Measurements from ENCODE around the gene RAPGEF6.
"Not testable (repeated sequence)": the region's sequence is repeated elsewhere in the genome, so short reads cannot be mapped to it uniquely, and the experiment has no call there.

Gene RAPGEF6

DNA sequence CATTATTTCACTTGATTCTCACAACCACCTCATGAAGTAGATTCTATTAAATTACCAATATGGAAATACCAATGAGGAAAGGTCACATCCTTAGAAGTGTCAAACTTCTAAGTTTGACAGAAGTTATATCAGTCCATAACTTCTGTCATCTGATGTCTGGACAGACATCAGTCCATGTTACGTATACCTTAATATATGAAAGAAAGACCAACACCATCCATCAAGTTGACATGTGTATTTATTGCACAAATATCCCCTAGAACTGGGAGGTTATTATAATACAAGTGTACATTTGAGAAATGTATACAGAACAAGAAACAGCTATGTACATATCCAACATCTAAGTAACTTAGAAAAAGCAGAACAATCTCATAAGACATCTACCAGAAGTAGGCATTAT is 6.5 kb upstream of the RAPGEF6 start:
- no peak for DNase-seq

DNA sequence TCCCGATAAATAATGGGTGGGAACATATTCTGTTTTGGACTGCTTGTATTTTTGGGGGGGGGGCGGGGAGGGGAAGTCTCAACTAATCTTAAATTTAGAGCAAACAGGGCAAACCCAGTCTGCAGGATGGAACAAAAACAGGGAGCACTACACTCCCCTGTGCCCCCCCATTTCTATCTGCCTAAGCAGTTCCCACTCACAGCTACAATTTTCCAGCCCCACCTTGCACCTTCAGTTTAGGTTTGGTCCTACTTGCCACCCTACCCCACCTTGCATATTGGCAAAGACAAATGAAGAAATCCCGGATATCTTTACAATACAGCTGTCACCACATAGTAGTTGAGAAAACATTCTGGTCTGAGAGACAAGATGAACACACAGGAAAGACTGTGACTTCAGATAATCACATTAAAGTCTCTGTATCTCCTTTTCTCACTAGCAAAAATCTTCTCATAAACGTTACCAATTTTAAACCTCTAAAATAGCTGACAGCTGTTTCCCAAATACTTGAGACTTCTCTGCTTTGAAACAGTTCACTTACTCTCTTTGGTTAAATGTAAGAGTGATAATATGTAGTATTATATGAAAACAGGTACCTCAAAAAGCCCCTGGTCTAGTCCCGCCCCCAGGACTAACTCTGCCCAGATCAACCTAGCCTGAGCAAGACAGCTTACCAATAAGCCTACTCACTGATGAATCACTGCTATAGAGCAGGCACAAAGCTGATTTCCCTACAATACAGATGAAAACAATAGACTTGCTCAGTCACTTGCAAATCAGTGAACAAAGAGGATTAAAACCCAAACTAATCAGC is 5.2 kb upstream of the RAPGEF6 start:
- DNase-seq, result no peak

DNA sequence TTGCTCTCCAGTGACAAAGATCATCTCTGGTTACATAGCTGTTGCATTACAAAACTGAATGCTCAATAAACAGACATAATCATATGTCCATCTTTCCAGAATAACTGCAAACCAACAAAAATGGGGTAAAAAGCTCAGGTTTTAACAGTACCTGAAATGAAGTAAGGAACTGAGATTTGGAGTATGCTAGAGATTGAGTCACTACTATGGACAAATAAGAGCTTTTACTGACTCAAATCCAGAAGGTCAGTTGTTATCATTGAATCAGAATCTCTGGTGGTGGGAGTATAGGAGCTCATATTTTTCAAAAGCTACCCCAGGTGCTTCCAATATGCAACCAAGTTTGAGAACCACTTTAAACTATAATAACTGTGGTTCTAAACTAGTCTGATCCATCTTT is 4.1 kb upstream of the RAPGEF6 start:
- DNase-seq, result no peak

DNA sequence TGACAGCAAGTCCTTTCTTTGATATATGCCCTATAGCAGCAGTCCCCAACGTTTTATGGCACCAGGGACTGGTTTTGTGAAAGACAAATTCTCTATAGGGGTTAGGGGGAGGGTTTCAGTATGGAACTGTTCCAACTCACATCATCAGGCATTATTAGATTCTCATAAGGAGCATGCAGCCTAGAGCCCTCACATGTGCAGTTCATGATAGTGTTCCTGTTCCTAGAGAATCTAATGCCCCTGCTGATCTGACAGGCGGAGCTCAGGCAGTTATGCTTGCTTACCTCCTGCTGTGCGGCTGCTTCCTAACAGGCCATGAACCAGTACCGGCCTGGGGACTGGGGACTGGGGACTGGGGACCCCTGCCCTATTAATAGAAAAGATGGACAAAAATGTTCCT is 2.7 kb upstream of the RAPGEF6 start:
- no peak for DNase-seq

DNA sequence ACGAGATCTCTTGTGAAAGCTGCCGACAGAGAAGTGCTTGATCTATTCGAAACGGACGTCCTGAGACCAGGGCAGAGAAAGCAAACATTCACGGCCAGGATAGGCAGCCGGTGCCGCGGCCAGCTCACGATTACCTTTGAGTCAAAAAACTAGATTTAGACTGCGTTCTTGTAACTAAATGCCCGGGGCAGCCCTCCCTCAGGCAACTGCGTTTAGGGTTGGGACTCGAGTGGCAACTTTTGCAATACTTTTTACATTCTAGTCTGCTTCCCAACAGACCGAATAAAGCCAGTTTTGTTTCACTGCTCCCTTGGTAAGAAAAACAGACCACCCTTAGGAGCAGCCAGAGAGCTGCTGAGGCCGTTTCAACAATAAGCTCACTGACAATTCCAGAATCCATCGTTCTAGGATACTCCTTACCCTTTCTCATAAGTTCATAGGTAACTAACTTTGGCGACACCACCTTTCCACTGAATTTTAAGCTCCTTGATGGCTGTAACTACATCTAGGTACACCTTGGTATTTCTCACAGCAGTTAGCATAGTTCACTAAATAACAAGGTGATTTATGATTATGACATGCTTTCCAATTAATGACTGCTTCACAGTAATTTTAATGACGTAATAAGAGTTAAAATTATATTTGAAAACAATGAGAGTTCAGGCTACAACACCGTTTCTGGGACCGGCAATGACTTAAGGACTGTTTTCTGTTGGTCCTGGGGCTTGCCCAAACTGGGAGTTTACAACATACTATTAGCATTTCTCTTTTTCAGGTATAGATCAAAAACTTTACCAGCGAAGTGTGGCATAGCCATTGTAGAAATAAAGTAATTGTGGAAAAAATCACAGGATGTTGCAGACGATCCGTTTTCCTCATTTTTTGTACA is 899 bp upstream of the RAPGEF6 start:
- peak; percentile 38 for DNase-seq

DNA sequence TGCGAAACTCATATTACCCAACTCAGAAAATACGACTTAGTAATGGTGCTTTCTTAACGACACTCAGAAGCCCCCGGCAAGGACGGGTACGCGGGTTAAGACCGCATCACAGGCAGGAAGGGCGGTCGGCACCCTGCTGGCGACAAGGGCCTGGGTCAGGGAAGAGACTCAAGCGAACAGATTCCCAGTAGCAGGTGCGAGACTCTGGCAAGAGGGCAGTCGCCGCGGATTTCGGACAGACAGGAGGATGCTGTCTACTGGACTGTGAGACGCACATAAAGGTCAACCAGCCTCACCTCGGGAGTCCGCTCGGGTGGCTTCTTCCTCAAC is 398 bp downstream of the RAPGEF6 start:
- peak; percentile 63 for DNase-seq

DNA sequence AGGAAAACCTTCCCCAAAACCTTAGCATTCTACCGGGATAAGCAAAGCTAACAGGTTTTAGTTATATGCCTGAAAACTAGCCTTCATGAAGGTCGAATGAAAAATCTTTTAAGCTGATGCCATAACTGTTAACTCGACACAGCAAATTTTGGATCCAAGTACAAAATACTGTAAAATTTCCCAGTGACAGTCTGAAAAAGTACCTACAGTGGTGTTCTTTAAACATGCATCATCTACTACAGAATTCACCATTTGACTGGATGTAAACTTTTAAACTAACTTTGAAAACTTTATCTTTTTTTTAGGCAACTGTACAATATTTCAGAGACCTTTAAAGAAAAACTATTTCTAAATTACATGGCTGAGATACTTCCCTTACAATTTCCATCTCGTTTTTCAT is 791 bp downstream of the RAPGEF6 start:
- peak; percentile 6 for DNase-seq

DNA sequence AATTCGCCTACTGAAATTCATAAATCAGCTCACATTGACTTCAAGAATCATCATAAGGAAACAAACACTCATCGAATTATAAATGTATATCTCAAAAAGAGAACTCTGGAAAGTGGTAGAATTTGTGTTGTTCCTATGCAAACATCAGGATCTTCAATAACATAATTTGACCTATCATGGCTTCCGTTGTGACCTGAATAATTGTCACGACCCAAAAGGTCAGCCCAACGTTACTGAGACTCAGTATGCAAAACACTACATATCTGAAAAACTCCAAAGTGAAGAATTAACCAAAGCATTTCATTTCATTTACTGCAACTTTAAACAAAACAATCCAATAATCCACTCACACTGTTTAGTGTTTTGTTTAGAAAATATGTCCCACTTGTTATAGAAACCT is 1.2 kb downstream of the RAPGEF6 start:
- peak; percentile 7 for DNase-seq

DNA sequence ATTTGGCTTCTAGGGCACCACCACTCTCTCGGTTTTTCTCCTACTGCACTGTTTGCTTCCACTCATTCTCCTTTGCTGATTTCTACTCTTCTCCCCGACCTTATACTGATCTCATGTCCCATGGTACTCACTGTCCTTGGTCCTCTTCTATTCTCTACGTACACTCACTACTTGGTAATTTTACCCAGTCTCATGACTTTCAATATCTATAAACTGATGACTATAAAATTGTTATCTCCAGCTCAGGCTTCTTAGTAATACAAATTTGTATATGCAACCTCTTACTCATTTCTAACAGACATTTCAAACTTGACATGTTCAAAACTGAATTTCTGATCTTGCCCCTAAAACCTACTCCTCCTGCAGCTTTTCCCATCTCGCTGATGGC is 4.1 kb downstream of the RAPGEF6 start:
- no peak for DNase-seq

DNA sequence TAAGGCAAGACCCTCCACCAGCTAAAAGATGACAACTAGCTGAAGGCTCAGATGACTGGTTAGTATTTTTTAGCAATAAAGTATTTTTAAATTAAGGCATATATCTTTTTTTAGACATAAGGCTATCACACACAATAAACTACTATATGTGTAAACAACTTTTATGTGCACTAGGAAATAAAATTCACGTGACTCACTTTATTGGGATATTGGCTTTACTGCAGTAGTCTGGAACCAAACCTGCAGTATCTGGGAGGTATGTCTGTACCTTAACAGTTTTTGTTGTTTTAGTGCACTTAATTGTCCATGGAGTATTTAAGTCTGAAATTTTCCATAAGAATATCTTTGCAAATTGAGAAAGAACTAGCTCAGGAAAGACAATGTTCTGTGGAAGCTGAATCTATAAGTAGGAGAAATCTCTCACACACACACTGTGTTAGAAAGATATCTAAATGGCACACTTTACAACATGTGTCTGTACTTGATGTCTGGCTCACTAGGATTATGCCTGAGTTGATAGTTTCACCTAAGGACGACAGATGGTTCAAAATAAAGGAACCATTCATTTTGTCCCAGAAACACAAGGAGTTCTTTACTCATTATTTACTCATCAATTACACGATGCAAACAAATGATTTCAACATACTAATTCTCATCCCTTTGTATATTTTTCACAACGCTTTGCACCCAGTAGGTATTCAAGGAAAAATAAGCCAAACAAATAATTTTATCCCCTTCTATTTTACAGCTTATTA is 4.6 kb downstream of the RAPGEF6 start:
- peak; percentile 21 for DNase-seq

DNA sequence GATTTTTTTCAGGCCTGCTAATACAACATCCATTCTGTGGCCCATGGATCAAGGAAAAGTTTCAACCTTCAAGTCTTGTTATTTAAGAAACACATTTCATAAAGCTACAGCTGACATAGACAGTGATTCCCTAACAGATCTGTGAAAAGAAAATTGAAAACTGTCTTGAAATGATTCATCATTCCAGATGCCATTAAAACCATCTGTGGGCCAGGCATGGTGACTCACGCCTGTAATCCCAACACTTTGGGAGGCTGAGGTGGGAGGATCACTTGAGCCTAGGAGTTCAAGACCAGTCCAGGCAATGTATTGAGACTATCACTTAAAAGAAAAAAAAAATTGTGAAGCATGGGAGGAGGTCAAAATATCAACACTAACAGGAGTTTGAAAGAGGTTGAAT is 6.0 kb downstream of the RAPGEF6 start:
- DNase-seq, result peak; percentile 40

DNA sequence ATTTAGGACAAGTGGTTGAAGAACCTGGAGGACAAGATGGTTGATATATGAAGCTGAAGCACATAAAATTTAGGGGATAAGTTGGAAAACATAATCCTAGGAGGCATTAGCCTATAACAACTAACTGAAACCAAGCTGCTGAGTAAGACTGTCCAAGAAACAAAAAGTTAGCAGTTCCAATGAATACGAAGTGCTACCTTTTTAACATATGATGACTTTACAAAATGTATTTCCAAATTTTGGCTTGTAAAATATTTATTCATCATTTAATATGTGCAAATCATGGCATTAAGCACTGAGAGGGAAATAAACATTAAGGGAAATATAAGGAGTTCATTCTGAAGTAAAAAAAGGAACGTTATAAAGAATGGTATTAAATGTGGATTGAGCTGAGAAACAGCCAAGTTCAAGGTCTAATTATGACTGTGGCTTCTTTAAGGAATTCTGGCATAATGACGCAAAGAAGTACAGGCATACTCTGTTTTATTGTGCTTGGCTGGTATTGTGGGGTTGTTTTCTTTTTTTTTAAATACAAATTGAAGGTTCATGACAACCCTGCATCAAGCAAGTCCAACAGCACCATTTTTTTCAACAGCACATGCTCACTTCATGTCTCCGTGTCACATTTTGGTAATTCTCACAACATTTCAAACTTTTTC is 7.7 kb downstream of the RAPGEF6 start:
- DNase-seq, result no peak

DNA sequence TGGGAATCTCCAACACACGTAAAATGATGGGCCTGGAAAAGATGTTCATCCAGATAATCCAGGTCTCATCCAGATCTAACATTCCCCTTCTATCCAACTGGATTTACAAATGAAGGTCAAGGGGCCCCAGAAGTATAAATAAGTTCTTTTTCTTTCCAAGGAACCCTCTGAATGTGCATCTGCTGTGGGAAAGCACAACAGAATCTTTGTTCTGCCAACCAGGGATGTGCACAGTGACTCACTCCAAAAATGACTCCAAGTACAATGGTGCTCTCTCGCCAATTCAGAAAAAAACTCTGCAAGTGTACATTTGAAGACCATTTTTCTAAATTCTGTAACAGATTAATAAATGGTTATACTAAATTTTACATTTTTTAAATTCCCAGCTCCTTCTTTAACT is 12.4 kb downstream of the RAPGEF6 start:
- DNase-seq, result no peak

DNA sequence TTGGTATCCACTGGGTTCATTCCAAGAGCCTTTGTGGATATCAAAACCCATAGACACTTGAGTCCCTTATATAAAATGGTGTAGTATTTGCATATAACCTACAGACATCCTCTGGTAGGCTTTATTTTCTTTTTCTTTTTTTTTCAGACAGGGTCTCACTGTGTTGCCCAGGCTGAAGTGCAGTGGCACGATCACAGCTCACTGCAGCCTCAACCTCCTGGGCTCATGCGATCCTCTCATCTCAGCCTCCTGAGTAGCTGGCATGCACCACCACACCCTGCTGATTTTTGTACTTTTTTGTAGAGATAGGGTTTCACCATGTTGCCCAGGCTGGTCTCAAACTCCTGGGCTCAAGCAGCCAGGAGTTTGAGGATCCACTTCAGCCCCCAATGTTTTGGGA is 13.9 kb downstream of the RAPGEF6 start:
- not testable (repeated sequence) for DNase-seq

DNA sequence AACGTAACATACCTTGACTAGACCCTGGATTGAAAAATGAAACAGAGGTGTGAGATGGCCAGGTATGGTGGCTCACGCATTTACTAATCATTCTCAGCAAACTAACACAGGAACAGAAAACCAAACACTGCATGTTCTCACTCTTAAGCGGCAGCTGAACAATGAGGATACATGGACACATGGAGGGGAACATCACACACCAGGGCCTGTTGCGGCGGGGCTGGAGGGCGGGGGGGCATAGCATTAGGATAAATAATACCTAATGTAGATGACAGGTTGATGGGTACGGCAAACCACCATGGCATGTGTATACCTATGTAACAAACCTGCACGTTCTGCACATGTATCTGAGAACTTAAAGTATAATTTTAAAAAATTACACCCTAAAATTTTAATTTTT is 15.9 kb downstream of the RAPGEF6 start:
- DNase-seq, result no peak

DNA sequence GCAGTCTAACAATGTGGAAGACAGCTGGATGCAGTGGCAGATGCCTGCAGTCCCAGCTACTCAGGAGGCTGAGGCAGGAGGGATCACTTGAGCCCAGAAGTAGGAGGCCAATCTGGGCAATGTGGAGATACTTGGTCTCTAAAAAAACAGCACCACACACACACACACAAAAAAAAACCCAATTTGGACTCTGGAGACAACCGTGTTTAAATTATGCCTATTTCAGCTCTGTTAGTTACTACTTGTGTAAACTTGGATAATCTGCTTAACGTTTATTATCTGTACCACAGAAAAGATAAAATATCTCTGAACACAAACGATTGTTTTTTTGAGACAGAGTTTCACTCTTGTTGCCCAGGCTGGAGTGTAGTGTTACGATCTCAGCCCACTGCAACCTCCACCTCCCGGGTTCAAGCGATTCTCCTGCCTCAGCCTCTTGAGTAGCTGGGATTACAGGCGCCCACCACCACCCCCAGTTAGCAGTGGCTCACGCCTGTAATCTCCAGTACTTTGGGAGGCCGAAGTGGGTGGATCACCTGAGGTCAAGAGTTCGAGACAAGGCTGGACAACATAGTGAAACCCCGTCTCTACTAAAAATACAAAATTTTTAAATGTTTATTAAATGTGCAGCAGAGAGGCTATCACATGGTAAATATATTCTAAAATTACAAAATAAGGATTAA is 17.7 kb downstream of the RAPGEF6 start:
- no peak for DNase-seq

DNA sequence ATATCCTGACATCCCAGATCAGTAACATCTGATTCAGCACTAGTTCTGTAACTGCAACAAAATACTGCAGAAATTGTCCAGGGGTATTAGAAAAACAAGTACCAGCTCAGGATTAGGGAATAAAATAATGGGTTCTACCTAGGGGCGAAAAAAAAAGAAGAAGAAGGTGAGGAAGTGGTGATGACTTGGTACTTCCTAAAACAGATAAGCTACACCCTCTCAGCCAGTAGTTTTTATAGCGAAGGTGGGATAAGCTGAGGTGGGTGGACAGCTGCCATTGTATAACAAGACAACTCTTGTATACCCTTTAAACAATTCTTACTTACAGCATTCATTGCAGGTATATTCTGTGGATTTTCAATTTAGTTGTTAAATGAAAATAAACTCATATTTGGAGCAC is 19.1 kb downstream of the RAPGEF6 start:
- DNase-seq, result no peak

DNA sequence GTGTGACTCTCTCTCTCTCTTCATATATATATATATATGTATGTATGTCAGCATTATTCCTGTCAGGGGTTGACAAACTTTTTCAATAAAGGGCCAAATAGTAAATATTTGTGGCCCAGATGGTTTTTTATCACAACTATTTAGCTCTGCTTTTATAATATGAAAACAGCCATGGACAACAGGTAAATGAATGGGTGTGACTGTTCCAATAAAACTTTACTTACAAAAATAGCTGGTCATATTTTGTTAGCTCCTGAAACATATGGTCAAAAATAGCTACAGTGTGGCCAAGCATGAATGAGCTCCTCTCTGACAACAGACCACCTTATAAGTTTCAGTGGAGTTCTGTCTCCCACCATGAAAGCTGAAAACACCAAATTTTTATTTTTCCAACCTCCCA is 21.6 kb downstream of the RAPGEF6 start:
- no peak for DNase-seq

DNA sequence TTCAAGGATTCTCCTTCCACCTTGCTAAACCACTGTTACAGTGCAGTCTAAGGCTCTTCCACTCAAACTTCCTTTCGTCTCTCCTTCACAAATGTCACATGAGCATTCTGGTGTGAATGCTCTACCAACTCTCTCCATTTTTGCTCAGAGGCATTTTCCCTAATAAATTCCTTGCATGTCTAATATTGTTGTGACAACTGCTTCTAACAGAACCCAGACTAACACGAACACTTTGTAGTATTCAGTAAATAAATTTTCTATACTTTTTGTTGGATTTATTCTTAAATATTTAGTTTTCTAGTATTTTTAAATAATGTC is 24.0 kb downstream of the RAPGEF6 start:
- DNase-seq, result no peak

DNA sequence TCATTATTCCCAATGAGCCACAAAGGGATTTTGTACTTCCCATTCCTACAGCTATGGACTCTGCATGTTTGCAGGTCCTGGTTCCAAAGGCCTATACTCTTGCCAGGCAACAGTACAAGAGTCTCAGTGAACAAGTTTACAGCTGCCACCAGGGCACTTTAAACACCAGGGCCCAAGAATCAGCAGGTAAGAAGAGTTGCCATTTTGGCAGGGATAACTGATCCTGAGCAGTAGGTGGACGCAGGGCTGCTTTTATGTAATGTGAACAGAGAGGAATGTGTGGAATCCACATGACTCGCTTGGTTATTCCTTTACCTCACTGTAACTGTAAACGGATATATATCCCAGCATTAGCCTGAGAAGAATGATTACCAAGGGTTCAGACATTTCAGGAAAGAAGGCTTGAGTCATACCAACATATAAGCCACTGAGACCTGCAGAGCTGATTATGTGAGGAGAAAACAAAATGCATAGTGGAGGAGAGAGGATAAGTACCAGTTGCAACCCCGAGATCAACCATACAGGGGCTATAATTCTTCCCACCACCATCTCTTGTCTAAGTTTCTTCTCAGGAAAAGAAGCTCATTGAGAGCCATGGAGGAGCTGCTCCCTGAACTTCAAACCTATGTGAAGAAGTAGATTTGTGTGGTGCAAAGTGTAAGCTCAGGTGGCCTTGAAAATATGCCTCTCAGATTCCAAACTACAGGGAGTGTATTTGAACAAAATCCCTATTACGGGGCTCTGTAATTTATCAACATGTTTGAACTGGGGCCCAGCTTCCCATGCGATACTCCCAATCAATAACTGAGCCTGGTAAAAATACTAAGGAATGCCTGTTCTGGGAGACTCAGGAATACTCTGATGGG is 24.6 kb downstream of the RAPGEF6 start:
- DNase-seq, result no peak

DNA sequence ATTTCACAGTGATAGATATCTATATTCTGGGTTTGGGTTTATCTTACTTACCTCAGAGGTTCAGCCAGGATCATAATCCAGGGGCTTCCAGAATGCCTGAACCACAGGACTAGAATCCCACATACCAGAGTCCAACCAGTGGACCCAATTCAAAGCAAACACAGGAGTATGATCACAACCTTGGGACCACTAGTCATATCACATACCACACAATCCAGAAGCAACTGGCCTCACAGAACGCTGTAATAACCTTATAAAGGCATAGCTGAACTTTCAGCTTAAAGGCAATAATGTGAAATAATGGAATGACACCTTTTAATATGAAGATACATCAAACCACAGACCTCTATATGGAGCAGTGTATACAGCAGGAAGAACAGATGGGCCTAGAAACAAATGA is 25.3 kb downstream of the RAPGEF6 start:
- DNase-seq, result no peak

DNA sequence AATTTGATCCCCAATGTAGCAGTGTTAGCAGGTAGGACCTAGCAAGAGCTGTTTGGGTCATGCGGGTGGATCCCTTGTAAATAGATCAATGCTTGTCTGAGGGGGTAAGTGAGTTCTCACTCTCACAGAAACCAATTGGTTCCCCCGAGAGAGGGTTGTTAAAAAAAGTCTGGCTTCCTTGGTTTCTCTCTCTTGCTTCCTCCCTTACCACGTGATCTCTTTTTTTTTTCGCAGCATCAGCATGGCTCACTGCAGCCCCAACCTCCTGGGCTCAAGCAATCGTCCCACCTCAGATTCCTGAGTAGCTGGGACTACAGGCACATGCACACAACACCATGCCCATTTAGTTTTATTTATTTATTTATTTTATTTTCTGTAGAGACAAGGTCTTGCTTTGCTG is 26.4 kb downstream of the RAPGEF6 start:
- DNase-seq, result no peak
